ENCODE measurements around the gene OVOL1.

Gene OVOL1

GRCh38 chr11:65777821-65778361 lies 9.0 kb upstream of the OVOL1 start:
- no peak for DNase-seq (ENCODE audit: low spot score)

- DNase-seq (ENCODE audit: low spot score) = no peak
Observed at GRCh38 chr11:65778431-65778900, 8.4 kb upstream of the OVOL1 start.

- DNase-seq (ENCODE audit: low spot score) = no peak
Observed at GRCh38 chr11:65778901-65779668, 7.8 kb upstream of the OVOL1 start.

DNA sequence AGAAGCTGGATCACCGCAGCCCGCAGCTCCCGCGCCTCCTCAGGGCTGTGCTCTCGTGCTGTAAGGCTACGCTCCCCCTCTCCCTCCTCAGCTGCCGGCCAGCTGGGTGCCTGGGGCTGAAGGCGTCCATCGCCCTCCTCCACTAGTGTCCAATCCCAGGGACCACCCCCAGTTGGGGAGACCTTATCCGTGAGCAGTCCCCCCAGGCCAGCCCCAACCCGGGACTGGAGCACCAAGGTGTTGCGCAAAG lies 7.3 kb upstream of the OVOL1 start:
- no peak for DNase-seq (ENCODE audit: low spot score)

GRCh38 chr11:65779919-65780769 lies 6.7 kb upstream of the OVOL1 start:
- peak; percentile 88 for DNase-seq (ENCODE audit: low spot score)

GRCh38 chr11:65780770-65781151 lies 6.1 kb upstream of the OVOL1 start, which contains the start of gene AP5B1:
TSS of gene AP5B1 (minus strand) at chr11:65780976. CDS start at chr11:65780591, 385 bp downstream.
- peak; percentile 78 for DNase-seq (ENCODE audit: low spot score)

DNA sequence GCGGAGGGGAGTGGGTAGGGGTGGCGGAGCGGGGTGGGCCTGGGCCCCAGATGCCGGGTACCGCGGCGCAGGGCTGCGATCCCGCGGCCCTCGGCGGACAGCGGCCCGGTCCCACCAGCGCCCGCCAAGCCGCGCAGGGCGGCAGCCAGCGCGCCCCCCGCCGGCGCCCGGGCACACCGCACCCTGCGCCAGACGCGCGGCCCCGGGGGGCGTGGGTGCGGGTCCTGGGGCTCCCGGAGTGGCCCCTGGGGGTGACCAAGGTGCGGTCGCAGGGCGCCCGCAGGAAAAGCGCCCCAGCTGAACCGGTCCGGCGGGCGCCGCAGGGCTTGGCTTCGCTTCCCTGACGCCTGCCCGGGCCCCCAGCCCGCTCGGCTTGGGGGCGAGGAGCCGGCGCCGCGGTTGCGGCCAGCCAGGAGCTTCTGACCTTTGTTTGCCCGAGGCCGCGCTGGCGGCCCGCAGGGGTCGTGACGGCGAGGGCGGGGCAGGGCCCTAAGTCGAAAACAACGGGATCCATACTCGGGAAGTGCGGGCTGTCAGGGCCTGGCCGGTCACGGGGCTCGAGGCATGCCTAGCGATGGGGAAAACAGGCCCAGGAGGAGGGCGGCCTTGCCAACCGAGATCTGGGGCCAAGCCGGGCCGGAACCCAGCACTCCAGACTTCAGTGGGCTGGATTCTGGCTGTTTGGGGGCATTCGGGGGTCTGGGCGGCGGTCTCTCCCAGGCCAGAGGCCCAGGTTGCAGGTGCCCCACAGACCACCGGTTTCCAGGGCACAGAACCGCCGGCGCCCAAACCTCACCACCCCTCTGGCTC lies 5.5 kb upstream of the OVOL1 start:
- DNase-seq (ENCODE audit: low spot score) = no peak

GRCh38 chr11:65781962-65782815 lies 4.7 kb upstream of the OVOL1 start:
- no peak for DNase-seq (ENCODE audit: low spot score)

- no peak for DNase-seq (ENCODE audit: low spot score)
Observed at GRCh38 chr11:65782816-65783228, 4.0 kb upstream of the OVOL1 start.

GRCh38 chr11:65785319-65786007 lies 1.4 kb upstream of the OVOL1 start:
- DNase-seq (ENCODE audit: low spot score) = no peak

DNA sequence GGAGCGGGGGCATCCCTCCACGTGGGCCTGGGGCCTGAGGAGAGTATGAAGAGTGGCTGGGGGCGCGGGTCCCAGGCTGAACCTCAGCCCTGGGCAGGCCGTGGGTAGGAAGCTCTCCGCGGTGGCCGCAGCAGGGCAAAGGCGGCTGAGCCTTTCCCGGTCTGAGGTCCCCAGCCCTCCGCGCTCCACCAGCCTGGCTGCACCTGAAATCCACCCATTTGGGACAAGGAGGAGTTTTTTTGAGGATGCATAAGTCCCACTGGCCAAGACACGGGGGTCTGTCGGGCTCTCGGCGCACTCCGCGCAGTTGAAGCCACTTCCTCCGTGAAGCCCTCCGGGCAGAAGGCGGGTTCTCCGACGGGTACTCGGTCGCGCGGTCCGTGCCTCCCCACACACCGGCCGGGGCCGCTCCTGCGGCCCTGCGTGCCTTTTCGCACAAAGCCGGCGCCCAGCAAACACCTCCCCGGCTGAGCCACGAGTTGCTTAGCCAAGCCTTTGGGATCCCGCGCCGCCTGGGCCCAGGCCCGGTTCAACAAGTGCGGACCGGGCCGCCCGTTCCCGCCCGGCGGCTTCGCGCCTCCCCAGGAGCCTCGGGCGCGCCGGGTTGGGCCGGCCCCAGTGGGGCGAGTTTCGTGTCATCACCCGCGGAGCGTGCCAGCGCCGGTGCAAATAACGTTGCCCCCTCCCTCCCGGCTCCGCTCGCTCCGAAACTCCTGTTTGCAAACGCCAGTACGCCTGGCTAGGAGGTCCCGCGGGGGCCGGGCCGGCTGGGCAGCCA lies 666 bp upstream of the OVOL1 start:
- DNase-seq (ENCODE audit: low spot score) = no peak

DNA sequence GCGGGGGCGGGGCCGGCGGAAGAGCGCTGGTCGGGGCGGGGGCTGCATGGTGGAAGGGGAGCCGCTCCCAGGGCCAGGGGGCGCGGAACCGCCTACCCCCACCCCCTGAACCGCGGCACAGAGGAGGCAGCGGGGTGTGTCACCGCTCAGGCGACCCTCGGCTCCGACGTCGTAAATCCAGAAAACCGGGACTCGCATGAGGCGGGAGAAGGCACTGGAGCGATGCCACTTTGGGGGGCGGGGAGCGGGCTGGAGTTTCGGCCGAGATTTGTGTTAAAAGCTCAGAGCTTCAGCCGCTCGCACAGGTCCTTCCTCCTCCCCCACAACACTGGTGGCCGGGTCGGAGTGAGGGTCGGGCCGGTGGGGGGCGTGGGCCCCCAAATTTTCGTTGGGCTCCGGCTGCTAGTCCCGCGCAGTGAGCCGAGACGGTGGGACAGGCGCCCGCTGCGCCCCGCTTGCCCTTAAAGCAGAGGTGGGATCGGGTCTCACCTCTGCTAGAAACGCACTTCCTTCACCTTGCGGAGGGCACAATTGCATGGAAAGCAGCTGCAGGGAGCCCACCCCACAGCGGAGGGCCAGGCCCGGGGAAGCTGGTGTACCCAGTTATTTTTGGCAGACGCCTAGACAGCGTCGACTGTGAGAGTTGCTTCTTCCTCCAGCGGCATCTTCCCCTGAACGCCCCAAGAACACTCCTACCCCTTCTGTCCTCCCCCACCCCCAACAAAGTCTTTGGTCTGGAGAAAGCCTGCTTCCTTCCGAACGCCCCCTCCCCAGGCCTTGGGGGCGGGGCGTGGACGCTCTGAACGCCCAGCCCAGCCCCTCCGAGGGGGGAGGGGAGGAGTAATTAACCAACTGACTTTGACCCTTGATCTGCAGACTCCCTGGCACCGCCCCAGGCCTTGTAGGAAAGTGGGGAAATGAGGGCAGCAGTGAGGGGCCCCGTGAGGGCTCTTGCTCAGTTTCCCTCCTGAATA lies 1.1 kb downstream of the OVOL1 start:
- no peak for DNase-seq (ENCODE audit: low spot score)

DNA sequence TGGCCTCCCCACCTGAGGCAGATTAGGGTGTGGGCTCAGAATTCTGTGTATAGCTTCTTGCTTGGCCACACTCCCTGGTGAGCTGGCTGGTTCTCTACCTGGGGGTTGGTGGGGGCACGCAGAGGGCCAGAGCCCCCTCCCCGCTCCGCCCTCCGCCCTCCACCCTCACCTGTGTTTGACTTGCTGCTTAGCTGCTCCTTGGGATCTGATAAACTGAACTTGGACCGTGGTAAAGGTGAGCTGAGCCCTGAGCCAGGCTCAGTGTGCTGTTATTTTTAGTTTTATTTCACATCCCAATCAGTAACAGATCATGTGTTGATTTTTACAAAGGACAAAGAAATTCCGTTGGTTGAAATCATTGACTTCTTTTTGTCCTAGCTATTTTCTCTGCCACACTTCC lies 2.0 kb downstream of the OVOL1 start:
- no peak for DNase-seq (ENCODE audit: low spot score)

DNA sequence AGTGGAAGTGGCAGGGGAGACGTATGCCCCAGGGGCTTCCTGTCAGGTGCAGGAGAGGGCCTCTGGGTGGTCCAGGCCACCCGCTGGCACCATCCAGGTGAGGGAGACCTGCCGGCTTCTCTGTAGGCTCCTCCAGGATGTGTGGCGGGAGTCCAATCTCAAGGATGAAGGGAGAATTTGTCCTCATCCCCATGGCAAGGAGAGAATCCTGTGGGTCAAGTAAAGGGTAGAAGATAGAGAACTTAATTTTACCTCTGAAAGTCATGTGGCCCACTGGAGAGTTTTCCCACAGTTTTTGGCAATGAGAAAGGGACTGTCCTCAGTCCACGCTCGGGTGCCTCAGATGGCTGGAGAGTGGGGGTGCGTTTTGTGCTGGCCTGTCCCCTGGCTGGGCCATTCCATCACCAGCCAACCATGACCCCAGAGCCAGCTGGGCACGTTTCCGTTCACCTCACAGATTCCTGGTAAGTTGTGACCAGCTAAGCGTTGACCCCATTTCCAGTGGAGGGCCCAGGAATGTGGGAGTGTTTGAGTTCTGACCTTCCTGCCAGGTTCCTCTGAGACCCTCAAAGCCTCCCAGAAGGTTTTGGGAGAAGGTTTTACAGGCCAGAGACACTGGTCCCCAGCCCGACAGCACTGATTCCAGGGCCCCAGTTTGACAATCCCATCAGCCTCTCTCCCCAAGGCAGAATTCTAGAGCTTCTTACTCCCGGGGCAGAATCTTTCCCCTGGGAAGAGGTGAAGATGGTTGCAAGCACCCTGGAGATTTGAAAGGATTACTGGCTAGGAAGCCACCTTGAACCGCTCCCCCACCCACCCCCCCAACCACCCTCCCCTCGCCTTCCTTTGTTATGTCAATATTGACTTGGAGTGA lies 2.6 kb downstream of the OVOL1 start:
- no peak for DNase-seq (ENCODE audit: low spot score)

- no peak for DNase-seq (ENCODE audit: low spot score)
Observed at GRCh38 chr11:65790104-65790901, 3.4 kb downstream of the OVOL1 start.

- DNase-seq (ENCODE audit: low spot score) = no peak
Observed at GRCh38 chr11:65790902-65791650, 4.2 kb downstream of the OVOL1 start.
